ENCODE measurements around the gene AMDHD2. TPM values are rescaled to one million over a fixed set of nuclear protein-coding genes. Genes with fewer than 3 reads are reported as not detected.

Gene AMDHD2
- total and polyA plus RNA-seq, 2 of the 8 experiments (the other 6 are each of a cell fraction or from before 2014, with no cell fraction given): 43.0 to 54.6 TPM

DNA sequence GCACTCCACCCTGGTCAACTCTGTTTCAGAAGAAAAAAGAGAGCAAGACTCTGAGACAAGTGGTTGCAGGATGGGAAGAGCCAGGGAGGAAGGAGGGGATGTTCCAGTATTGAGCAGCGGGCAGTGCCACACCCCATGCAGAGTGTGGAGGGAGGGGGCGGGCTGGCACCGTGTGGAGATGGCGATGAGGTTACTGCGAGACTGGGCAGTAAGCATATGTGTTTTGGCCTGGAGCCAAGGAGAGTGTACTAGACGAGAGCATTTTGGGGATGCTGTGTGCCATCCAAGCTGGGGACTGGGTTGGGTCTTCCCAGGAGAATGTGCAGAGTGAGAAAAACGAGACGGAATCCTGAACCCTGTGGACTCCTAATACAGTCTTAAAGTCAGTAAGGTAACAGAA, 41.9 kb upstream of the AMDHD2 start:
- Histone ChIP-seq H3K4ac (replicated peaks; ENCODE audit: insufficient read length, low read depth, low read length) (no peak overlapping the region), H2BK120ac (replicated peaks; ENCODE audit: low read depth, low read length) (no peak overlapping the region), H3K27ac (ENCODE audit: low read depth, low read length) (no peak overlapping the region), H2BK15ac (ENCODE audit: low read length) (0 out of 2 replicates have a peak overlapping the region, but pooled peaks have one; percentile 16), H3K23me2 (ENCODE audit: low read depth, low read length) (peaks cover 17% of the 10 kb centered on the region; the same call in 1 of the 2 replicates), H3K9ac (replicated peaks in 1 of 4; ENCODE audit: extremely low read depth in 1 of 4, low read depth in 3 of 4, low read length in 3 of 4) (no peak overlapping the region), H3K27me3 (replicated peaks in 1 of 4; ENCODE audit: control insufficient read depth in 3 of 4, extremely low read depth in 1 of 4, insufficient read depth in 3 of 4, low read length in 3 of 4) (peaks cover 2 to 23% (median 12%) of the 10 kb centered on the region in 4 experiments), H3K23ac (ENCODE audit: insufficient read length) (no peak overlapping the region), H3K18ac (ENCODE audit: extremely low read depth, low read length) (no peak overlapping the region), H4K91ac (replicated peaks; ENCODE audit: insufficient read length, low read length) (no peak overlapping the region), H2AFZ (ENCODE audit: low read length) (no peak overlapping the region), H3K36me3 (ENCODE audit: control insufficient read depth in 2 of 4, insufficient read depth in 4 of 4, low read length in 3 of 4) (no peaks in the 10 kb centered on the region), H2BK20ac (ENCODE audit: low read length) (no peak overlapping the region), H4K5ac (ENCODE audit: insufficient read length, low read depth, low read length) (no peak overlapping the region), H2BK5ac (ENCODE audit: low read depth, low read length) (no peak overlapping the region), H3K79me2 (ENCODE audit: control insufficient read depth in 1 of 2, insufficient read depth in 2 of 2, low read length in 2 of 2) (peaks cover 0 to 4% of the 10 kb centered on the region in 2 experiments; a peak in 1 of 4 replicates), H4K8ac (ENCODE audit: extremely low read depth, insufficient read depth, low read length) (no peak overlapping the region), H3K79me1 (ENCODE audit: low read depth, low read length) (peaks cover 23% of the 10 kb centered on the region), H3K4me1 (replicated peaks in 1 of 4; ENCODE audit: control insufficient read depth in 3 of 4, insufficient read depth in 4 of 4, low read length in 3 of 4) (peaks cover 0 to 9% (median 2%) of the 10 kb centered on the region in 4 experiments; a peak in 5 of 7 replicates), H3K9me3 (ENCODE audit: insufficient read depth in 2 of 2, low read depth in 1 of 2, low read length in 1 of 2) (no peaks in the 10 kb centered on the region), H3K14ac (ENCODE audit: insufficient read length) (no peak overlapping the region), H3K56ac (replicated peaks; ENCODE audit: insufficient read length, low read depth, low read length) (no peak overlapping the region), H3K4me2 (ENCODE audit: insufficient read depth in 1 of 2, low read depth in 2 of 2, low read length in 2 of 2) (no peak overlapping the region), H2BK12ac (ENCODE audit: low read depth, low read length) (no peak overlapping the region), H4K20me1 (replicated peaks in 1 of 2; ENCODE audit: control insufficient read depth in 1 of 2, insufficient read depth in 2 of 2, low read length in 2 of 2) (peaks cover 9 to 14% of the 10 kb centered on the region in 2 experiments), H2AK5ac (ENCODE audit: low read depth, low read length) (no peak overlapping the region), H3K4me3 (ENCODE audit: extremely low read depth in 1 of 4, insufficient read depth in 2 of 4, low read depth in 3 of 4, low read length in 4 of 4) (no peak overlapping the region)
- 91% methylated on average over 8 of the region's 8 CpGs; no CpG with 5 or more reads in 1 of the 2 experiments for WGBS, 2 experiments (ENCODE audit: extremely low coverage in 1 of 2, insufficient coverage in 1 of 2, insufficient read length in 1 of 2, insufficient replicate concordance in 2 of 2, low coverage in 1 of 2, low lambda C conversion rate in 2 of 2, missing lambda C conversion rate in 1 of 2)
- no peak for DNase-seq (ENCODE audit: low read depth in 1 of 2, low spot score in 2 of 2)
- ChIA-PET POLR2A (ENCODE audit: partially characterized antibody) (interaction anchor here (1.7 kb wide), 1 partner anchor 23 kb away, joined by 5 read pairs; no protein-coding TSS in a partner anchor), CTCF (ENCODE audit: partially characterized antibody) (interaction anchor here (1.0 to 2.8 kb wide), 4 partner anchors 18 to 338 kb away, joined by 3 to 15 read pairs (median 4); no protein-coding TSS in a partner anchor)
- FAIRE-seq: no peak
- no peak for TF ChIP-seq MAFK (IDR thresholded peaks at IDR 0.05; ENCODE audit: low read depth, low read length)
- no peak for TF ChIP-seq KDM5A (IDR thresholded peaks at IDR 0.05; ENCODE audit: low read length)
- TF ChIP-seq, protein P1, sequence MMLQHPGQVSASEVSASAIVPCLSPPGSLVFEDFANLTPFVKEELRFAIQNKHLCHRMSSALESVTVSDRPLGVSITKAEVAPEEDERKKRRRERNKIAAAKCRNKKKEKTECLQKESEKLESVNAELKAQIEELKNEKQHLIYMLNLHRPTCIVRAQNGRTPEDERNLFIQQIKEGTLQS (IDR thresholded peaks at IDR 0.05; ENCODE audit: insufficient read depth, low read depth, low read length): no peak
- no peak for TF ChIP-seq SIN3A (conservative IDR thresholded peaks at IDR 0.05 in 1 of 2, IDR thresholded peaks at IDR 0.05 in 1 of 2; ENCODE audit: low read depth in 1 of 2, low read length in 2 of 2)
- no peak for TF ChIP-seq RNF2 (IDR thresholded peaks at IDR 0.05; ENCODE audit: borderline replicate concordance, low read depth, low read length, missing control alignments, poor library complexity, severe bottlenecking)
- TF ChIP-seq CTBP2 (IDR thresholded peaks at IDR 0.05; ENCODE audit: borderline replicate concordance, insufficient read depth, insufficient read length, low read length): no peak
- no peak for TF ChIP-seq EGR1 (IDR thresholded peaks at IDR 0.05; ENCODE audit: borderline replicate concordance, low read depth, low read length)
- no peak for TF ChIP-seq TEAD4 (IDR thresholded peaks at IDR 0.05; ENCODE audit: low read depth, low read length)
- no peak for TF ChIP-seq CEBPB (IDR thresholded peaks at IDR 0.05; ENCODE audit: low read depth, low read length)
- TF ChIP-seq GTF2F1 (IDR thresholded peaks at IDR 0.05; ENCODE audit: borderline replicate concordance, low read depth, low read length): no peak
- TF ChIP-seq HDAC2 (IDR thresholded peaks at IDR 0.05; ENCODE audit: borderline replicate concordance in 1 of 2, low read depth in 2 of 2, low read length in 2 of 2): no peak
- no peak for TF ChIP-seq RXRA (IDR thresholded peaks at IDR 0.05; ENCODE audit: insufficient read depth, low read depth, low read length)

All from H1 (cell line).